ENCODE results near the gene MKI67.
"Not testable (repeated sequence)": the region's sequence is repeated elsewhere in the genome, so short reads cannot be mapped to it uniquely, and the experiment has no call there.

The MKI67 gene

GRCh38 chr10:128113026-128113425 lies 13.2 kb downstream of the MKI67 start:
- in situ Hi-C loops (cut with MboI; ENCODE audit: low sequenced_read_pairs), result no loop called here

GRCh38 chr10:128111696-128112095 lies 14.5 kb downstream of the MKI67 start:
- in situ Hi-C loops (cut with MboI; ENCODE audit: low sequenced_read_pairs), result no loop called here

- in situ Hi-C loops (cut with MboI; ENCODE audit: low sequenced_read_pairs), result no loop called here
These were observed 15.9 kb downstream of the MKI67 start for GRCh38 chr10:128110339-128110738.

- in situ Hi-C loops (cut with MboI; ENCODE audit: low sequenced_read_pairs), result no loop called here
These were observed 16.5 kb downstream of the MKI67 start for GRCh38 chr10:128109707-128110106.

GRCh38 chr10:128105383-128105782 lies 20.8 kb downstream of the MKI67 start:
- in situ Hi-C loops (cut with MboI; ENCODE audit: low sequenced_read_pairs), result no loop called here

GRCh38 chr10:128103229-128103714 lies 23.0 kb downstream of the MKI67 start:
- in situ Hi-C loops (cut with MboI; ENCODE audit: low sequenced_read_pairs), result no loop called here

- in situ Hi-C loops (cut with MboI; ENCODE audit: low sequenced_read_pairs), result no loop called here
These were observed 23.6 kb downstream of the MKI67 start for GRCh38 chr10:128102480-128103228.

GRCh38 chr10:128101901-128102300 lies 24.3 kb downstream of the MKI67 start:
- in situ Hi-C loops (cut with MboI; ENCODE audit: low sequenced_read_pairs), result no loop called here

GRCh38 chr10:128099901-128100300 lies 26.3 kb downstream of the MKI67 start:
- in situ Hi-C loops (cut with MboI; ENCODE audit: low sequenced_read_pairs), result no loop called here

- in situ Hi-C loops (cut with MboI; ENCODE audit: low sequenced_read_pairs), result no loop called here
These were observed 27.6 kb downstream of the MKI67 start for GRCh38 chr10:128098631-128099030.

GRCh38 chr10:128097783-128098182 lies 28.4 kb downstream of the MKI67 start:
- in situ Hi-C loops (cut with MboI; ENCODE audit: low sequenced_read_pairs), result no loop called here

GRCh38 chr10:128096486-128097199 lies 29.6 kb downstream of the MKI67 start:
- in situ Hi-C loops (cut with MboI; ENCODE audit: low sequenced_read_pairs), result no loop called here

- in situ Hi-C loops (cut with MboI; ENCODE audit: low sequenced_read_pairs), result no loop called here
These were observed 30.3 kb downstream of the MKI67 start for GRCh38 chr10:128095753-128096469.

- in situ Hi-C loops (cut with MboI; ENCODE audit: low sequenced_read_pairs), result no loop called here
These were observed 31.0 kb downstream of the MKI67 start for GRCh38 chr10:128095027-128095752.

- in situ Hi-C loops (cut with MboI; ENCODE audit: low sequenced_read_pairs), result not testable (repeated sequence)
These were observed 31.6 kb downstream of the MKI67 start for GRCh38 chr10:128094596-128094995.

GRCh38 chr10:128092454-128092853 lies 33.8 kb downstream of the MKI67 start:
- in situ Hi-C loops (cut with MboI; ENCODE audit: low sequenced_read_pairs), result no loop called here

- in situ Hi-C loops (cut with MboI; ENCODE audit: low sequenced_read_pairs), result no loop called here
These were observed 34.5 kb downstream of the MKI67 start for GRCh38 chr10:128091636-128092210.

- in situ Hi-C loops (cut with MboI; ENCODE audit: low sequenced_read_pairs), result no loop called here
These were observed 38.1 kb downstream of the MKI67 start for GRCh38 chr10:128087884-128088709.

GRCh38 chr10:128087146-128087883 lies 38.9 kb downstream of the MKI67 start:
- in situ Hi-C loops (cut with MboI; ENCODE audit: low sequenced_read_pairs), result no loop called here
